ENCODE data around the gene BPGM. TPM values are rescaled to one million over a fixed set of nuclear protein-coding genes. Genes with fewer than 3 reads are reported as not detected.

The BPGM gene
- total RNA-seq, 1 donor from 2014 or later, result 37.4 TPM

- FAIRE-seq (no peak), DNase-seq (ENCODE audit: low read depth) (no peak)
- TF ChIP-seq, protein P1, sequence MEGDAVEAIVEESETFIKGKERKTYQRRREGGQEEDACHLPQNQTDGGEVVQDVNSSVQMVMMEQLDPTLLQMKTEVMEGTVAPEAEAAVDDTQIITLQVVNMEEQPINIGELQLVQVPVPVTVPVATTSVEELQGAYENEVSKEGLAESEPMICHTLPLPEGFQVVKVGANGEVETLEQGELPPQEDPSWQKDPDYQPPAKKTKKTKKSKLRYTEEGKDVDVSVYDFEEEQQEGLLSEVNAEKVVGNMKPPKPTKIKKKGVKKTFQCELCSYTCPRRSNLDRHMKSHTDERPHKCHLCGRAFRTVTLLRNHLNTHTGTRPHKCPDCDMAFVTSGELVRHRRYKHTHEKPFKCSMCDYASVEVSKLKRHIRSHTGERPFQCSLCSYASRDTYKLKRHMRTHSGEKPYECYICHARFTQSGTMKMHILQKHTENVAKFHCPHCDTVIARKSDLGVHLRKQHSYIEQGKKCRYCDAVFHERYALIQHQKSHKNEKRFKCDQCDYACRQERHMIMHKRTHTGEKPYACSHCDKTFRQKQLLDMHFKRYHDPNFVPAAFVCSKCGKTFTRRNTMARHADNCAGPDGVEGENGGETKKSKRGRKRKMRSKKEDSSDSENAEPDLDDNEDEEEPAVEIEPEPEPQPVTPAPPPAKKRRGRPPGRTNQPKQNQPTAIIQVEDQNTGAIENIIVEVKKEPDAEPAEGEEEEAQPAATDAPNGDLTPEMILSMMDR (IDR thresholded peaks at IDR 0.05; ENCODE audit: insufficient read depth, low read depth, low read length), result no peak
- TF ChIP-seq EZH2 (IDR thresholded peaks at IDR 0.05; ENCODE audit: insufficient read depth, low read length), result no peak
- Histone ChIP-seq H3K79me2 (ENCODE audit: insufficient read depth, low read length) (no peaks in the 10 kb centered on the region), H4K20me1 (ENCODE audit: insufficient read depth, low read length) (no peaks in the 10 kb centered on the region), H3K27me3 (ENCODE audit: insufficient read depth, low read length) (no peaks in the 10 kb centered on the region), H3K9ac (ENCODE audit: low read length) (no peak overlapping the region), H3K9me3 (ENCODE audit: insufficient read depth, low read depth, low read length) (no peaks in the 10 kb centered on the region), H2AFZ (ENCODE audit: low read depth, low read length) (no peak overlapping the region), H3K36me3 (ENCODE audit: insufficient read depth, low read length) (no peaks in the 10 kb centered on the region), H3K27ac (ENCODE audit: low read depth, low read length) (no peak overlapping the region), H3K4me3 (ENCODE audit: insufficient read depth, low read depth, low read length) (no peak overlapping the region), H3K4me2 (ENCODE audit: low read length) (no peak overlapping the region), H3K4me1 (ENCODE audit: insufficient read depth, low read length) (no peaks in the 10 kb centered on the region)
- Mint-ChIP-seq H3K9me3 (ENCODE audit: unreplicated experiment) (peaks cover 8% of the 10 kb centered on the region), H3K36me3 (ENCODE audit: low read depth, unreplicated experiment) (no peaks in the 10 kb centered on the region), H3K27ac (ENCODE audit: unreplicated experiment) (no peak overlapping the region), H3K4me3 (ENCODE audit: unreplicated experiment) (peak overlapping the region; percentile 50), H3K4me1 (ENCODE audit: low read depth, unreplicated experiment) (no peaks in the 10 kb centered on the region), H3K27me3 (ENCODE audit: low read depth, unreplicated experiment) (peaks cover 5% of the 10 kb centered on the region)
Observed at GRCh38 chr7:134637934-134638719, 8.5 kb upstream of the BPGM start.

- TF ChIP-seq, protein P1 (IDR thresholded peaks at IDR 0.05; ENCODE audit: insufficient read depth, low read depth, low read length), result no peak
- no peak for TF ChIP-seq EZH2 (IDR thresholded peaks at IDR 0.05; ENCODE audit: insufficient read depth, low read length)
- FAIRE-seq, result no peak
- no peak for DNase-seq (ENCODE audit: low read depth)
- Histone ChIP-seq H3K27ac (ENCODE audit: low read depth, low read length) (no peak overlapping the region), H4K20me1 (ENCODE audit: insufficient read depth, low read length) (no peaks in the 10 kb centered on the region), H3K4me2 (ENCODE audit: low read length) (no peak overlapping the region), H3K9ac (ENCODE audit: low read length) (no peak overlapping the region), H3K27me3 (ENCODE audit: insufficient read depth, low read length) (no peaks in the 10 kb centered on the region), H2AFZ (ENCODE audit: low read depth, low read length) (no peak overlapping the region), H3K36me3 (ENCODE audit: insufficient read depth, low read length) (no peaks in the 10 kb centered on the region), H3K4me1 (ENCODE audit: insufficient read depth, low read length) (no peaks in the 10 kb centered on the region), H3K9me3 (ENCODE audit: insufficient read depth, low read depth, low read length) (no peaks in the 10 kb centered on the region), H3K4me3 (ENCODE audit: insufficient read depth, low read depth, low read length) (no peak overlapping the region), H3K79me2 (ENCODE audit: insufficient read depth, low read length) (no peaks in the 10 kb centered on the region)
- Mint-ChIP-seq H3K4me3 (ENCODE audit: unreplicated experiment) (no peak overlapping the region), H3K36me3 (ENCODE audit: low read depth, unreplicated experiment) (no peaks in the 10 kb centered on the region), H3K27me3 (ENCODE audit: low read depth, unreplicated experiment) (peaks cover 5% of the 10 kb centered on the region), H3K27ac (ENCODE audit: unreplicated experiment) (no peak overlapping the region), H3K4me1 (ENCODE audit: low read depth, unreplicated experiment) (no peaks in the 10 kb centered on the region), H3K9me3 (ENCODE audit: unreplicated experiment) (peaks cover 8% of the 10 kb centered on the region)
Observed at GRCh38 chr7:134639061-134639460, 7.6 kb upstream of the BPGM start.

- Histone ChIP-seq H3K27ac (ENCODE audit: low read depth, low read length) (no peak overlapping the region), H3K36me3 (ENCODE audit: insufficient read depth, low read length) (no peaks in the 10 kb centered on the region), H3K4me2 (ENCODE audit: low read length) (no peak overlapping the region), H3K9me3 (ENCODE audit: insufficient read depth, low read depth, low read length) (no peaks in the 10 kb centered on the region), H3K4me3 (ENCODE audit: insufficient read depth, low read depth, low read length) (no peak overlapping the region), H3K9ac (ENCODE audit: low read length) (no peak overlapping the region), H3K27me3 (ENCODE audit: insufficient read depth, low read length) (no peaks in the 10 kb centered on the region), H3K4me1 (ENCODE audit: insufficient read depth, low read length) (no peaks in the 10 kb centered on the region), H3K79me2 (ENCODE audit: insufficient read depth, low read length) (no peaks in the 10 kb centered on the region), H2AFZ (ENCODE audit: low read depth, low read length) (no peak overlapping the region), H4K20me1 (ENCODE audit: insufficient read depth, low read length) (no peaks in the 10 kb centered on the region)
- no peak overlapping the region for H3K27ac Mint-ChIP-seq (ENCODE audit: unreplicated experiment)
- TF ChIP-seq, protein P1 (IDR thresholded peaks at IDR 0.05; ENCODE audit: insufficient read depth, low read depth, low read length), result no peak
- no peak for TF ChIP-seq EZH2 (IDR thresholded peaks at IDR 0.05; ENCODE audit: insufficient read depth, low read length)
- peaks cover 8% of the 10 kb centered on the region for H3K9me3 Mint-ChIP-seq (ENCODE audit: unreplicated experiment)
- DNase-seq (ENCODE audit: low read depth) (no peak), FAIRE-seq (no peak)
- no peak overlapping the region for H3K4me3 Mint-ChIP-seq (ENCODE audit: unreplicated experiment)
- H3K36me3 Mint-ChIP-seq (ENCODE audit: low read depth, unreplicated experiment), result no peaks in the 10 kb centered on the region
- H3K4me1 Mint-ChIP-seq (ENCODE audit: low read depth, unreplicated experiment), result no peaks in the 10 kb centered on the region
- peaks cover 5% of the 10 kb centered on the region for H3K27me3 Mint-ChIP-seq (ENCODE audit: low read depth, unreplicated experiment)
Observed at GRCh38 chr7:134639683-134640279, 6.9 kb upstream of the BPGM start.
